GM12872 (cell line): ENCODE results near the gene MCC.

Experiments
- TF ChIP-seq, protein P1 (sequence below): IDR thresholded peaks from 3 replicates; pipeline ENCODE4 v1.5.1; 2011; ENCODE audit warnings: low read depth, mild to moderate bottlenecking, low read length, moderate library complexity; ENCODE audit not compliant: insufficient read depth

The MCC gene

DNA sequence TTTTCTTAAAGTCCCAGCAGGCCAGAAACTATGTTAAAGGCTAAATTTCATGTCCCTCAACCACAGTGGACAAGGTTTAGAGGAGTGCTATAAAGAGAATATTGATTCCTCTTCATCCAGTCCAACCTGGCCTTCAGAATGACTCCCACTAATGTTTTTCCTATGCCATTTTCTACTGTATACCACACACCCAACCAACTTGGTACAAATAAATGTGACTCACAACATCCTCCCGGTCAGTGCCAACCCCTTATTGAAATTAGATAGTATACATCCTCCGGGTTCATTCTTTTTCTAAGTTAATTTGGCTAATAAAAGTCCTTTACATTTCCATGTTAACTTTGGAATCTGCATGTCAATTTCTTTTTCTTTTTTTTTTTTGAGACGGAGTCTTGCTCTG, 268.6 kb downstream of the MCC start:
- TF ChIP-seq, protein P1, sequence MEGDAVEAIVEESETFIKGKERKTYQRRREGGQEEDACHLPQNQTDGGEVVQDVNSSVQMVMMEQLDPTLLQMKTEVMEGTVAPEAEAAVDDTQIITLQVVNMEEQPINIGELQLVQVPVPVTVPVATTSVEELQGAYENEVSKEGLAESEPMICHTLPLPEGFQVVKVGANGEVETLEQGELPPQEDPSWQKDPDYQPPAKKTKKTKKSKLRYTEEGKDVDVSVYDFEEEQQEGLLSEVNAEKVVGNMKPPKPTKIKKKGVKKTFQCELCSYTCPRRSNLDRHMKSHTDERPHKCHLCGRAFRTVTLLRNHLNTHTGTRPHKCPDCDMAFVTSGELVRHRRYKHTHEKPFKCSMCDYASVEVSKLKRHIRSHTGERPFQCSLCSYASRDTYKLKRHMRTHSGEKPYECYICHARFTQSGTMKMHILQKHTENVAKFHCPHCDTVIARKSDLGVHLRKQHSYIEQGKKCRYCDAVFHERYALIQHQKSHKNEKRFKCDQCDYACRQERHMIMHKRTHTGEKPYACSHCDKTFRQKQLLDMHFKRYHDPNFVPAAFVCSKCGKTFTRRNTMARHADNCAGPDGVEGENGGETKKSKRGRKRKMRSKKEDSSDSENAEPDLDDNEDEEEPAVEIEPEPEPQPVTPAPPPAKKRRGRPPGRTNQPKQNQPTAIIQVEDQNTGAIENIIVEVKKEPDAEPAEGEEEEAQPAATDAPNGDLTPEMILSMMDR = no peak

DNA sequence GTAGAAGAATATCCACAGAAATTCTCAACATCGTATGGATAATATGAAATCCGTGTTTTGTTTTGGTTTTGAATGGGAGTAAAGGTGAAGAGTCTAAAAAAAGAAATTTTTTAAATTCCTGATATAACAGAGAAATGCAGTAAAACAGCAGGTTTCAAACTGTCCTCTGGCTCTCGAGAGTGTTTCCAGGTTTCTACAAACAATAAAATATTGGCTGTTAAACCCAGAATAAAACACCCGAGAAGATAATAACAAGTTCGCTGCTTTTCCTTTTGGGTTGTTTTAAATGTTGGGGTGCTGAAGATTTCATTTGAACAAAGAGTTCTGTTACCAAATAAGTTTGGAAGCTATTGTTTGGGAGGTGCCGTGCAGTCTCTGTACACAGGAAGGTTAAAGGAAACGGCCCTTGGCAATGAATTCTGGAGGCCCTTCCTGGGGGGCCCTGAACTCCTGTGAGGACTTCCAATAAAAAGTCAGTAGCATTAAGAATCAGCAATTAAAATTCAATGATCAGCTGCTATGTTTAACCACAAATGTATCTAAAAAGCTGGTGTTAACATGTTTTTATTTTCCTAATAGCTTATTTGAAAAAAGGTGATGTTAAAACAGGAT, 269.2 kb downstream of the MCC start:
- TF ChIP-seq, protein P1 = no peak

DNA sequence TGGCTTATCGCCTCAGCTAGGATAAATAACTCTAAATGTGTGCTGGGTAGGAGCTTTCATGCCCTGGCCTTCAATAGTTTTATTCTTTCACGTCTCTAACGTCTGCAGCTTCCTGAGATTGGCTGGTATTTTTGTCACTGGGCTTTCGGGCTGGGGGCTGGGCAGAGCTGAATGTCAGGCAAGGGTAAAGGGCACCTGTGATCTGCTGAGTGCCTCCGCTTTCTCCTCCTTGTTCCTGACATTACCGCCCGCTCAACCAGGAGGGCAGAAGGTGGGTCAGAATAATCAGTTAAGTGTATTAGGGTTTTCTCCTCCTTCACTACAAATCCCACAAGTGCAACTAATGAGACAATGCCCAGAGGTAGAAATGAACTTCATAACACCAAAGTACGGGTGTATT, 270.1 kb downstream of the MCC start:
- TF ChIP-seq, protein P1 = no peak

DNA sequence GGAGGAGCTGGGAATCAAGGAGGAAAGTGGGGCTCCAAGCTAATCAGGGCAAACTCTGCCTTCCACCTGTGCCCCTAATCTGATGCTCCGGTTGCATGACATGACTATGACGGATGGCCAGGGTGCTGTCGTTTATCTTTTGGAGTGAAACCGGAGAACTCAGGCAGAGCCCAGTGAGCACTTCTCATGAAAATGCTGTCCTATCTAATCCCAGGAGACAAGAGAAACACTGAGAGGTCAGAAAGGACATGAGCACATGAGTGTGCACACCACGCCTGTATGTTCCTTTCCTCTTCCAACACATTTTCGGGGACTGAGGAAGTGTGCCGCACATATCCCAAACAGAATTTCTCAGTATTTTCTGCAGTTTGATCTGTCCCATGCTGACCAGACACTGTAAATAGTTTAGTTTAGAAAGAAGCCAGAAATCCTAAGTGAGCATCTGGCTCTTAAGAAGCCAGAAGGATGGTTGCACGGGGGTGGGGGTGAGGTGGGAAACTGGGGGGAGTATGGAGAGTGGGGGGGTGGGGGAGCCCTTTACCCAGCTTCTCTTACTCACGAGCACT, 270.6 kb downstream of the MCC start:
- TF ChIP-seq, protein P1 = no peak

DNA sequence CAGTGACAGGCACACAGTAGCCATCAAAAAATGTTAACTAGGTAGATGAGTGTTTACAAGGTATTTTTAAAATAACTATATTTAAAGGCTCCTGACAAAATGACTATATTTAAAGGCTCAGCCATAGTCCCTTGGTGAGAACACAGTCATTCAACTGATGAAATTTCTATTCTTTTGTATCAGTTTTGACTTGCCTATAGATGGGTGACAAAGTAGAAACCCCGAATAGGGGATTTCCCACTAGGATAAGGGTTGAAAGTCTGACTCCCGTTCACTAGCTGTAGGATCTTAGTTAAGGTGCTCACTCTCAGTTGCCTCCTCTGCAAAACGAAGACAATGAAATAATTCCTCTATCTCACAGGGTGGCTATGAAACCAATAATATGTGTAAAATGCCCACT, 271.7 kb downstream of the MCC start:
- TF ChIP-seq, protein P1 = no peak

DNA sequence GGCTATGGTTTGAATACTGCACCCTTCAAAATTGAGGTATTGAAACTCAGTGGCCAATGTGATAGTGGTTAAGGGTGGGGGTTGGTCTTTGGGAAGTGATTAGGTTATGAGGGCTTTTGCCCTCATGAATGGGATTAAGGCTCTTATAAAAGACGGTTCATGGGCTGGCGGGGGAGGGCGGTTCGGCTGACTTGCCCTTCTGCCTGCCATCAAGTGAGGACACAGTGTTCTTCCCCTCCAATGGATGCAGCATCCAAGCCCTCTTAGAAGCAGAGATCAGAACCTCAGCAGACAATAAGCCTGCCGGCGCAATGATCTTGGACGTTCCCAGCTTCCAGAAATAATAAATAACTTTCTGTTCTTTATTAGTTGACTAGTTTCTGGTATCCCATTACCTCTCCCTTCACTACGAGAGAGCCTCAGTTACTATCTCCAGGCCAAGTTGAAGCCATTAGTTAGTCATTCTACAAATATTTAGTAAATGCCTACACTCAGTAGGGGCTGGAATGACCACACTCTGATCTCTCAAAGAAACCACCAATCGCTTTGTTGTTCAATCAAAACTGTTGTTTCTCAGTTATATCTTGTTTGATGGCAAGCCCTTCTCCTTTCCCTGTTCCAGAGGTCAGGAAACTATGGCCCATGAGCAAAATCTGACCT, 272.7 kb downstream of the MCC start:
- TF ChIP-seq, protein P1 = no peak

DNA sequence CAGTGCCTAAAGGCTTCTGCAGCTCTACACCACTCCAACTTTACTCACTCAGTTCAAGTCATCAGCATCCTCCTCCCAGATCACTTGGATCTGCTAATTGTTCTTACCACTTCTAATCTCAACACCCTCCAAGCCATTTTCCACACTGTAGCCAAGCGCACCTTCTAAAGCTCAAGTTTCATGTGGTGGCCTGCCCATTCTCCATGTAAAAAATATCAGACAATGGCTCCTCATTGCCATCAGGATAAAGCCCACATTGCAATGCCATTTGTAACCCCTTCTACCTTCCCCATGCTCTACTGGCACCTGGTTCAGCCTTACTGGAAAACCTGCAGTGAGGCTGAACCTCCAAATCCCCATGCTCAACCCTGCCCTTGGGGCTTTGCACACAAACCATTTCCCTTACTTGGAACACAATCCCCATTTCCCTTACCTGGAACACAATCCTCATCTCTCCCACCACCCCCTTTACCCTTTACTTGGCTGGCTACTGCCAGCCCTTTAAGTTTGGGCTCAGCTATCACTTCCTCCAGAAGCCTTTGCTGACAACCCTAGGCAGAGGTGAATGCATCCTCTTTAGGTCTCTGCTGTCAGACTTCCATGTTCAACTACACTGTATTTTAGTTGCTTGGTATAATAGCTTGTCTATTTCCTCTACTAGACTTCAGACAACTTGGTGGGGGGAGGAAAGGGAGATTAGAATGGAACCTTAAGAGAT, 273.5 kb downstream of the MCC start:
- TF ChIP-seq, protein P1 = no peak
